HuH-7 (cell line): ENCODE results near the gene SLC25A45.

Experiments
- DNase-seq: peaks from one replicate; pipeline ENCODE4 v3.0.0; 2011; ENCODE audit warnings: low spot score

Gene SLC25A45

DNA sequence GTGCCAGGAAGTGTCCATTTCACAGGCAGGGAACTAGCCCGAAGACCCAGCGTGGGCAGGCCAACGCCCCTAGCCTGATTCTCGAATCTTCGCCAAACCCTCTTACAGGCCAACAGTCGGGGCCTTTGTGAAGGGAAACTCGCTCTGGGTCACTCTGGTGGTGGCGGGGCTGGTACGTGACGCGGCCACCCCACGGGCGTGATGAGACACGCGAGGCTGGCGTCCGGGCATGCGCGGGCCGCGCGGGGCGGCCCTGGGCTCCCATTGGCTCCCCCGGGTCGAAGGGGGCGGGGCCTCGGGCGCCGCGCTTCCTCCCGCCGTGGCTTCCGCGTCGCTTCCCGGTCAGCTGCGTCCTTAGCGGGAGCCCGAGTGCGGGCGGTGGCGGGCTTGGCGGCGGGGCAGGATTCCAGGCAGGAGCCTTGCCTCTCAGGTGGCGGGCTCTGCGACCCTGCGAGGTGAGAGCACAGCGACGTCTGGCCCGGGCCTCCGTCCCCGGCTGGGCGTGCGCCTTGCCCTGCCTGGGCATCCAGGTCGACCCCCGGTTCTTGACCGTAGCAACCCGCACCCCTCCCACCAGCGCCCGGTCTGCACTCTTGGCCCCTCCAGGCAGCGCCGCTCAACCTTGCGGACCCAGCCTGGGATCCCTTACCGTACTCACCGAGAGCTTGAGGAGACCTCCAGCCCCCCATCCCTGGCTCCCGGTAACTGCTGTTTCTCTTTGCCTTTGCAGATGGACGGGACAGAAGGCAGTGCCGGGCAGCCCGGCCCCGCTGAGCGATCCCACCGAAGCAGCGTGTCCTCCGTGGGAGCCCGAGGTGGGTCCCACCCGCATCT is 4.1 kb upstream of the SLC25A45 start, which contains the start of gene FRMD8:
FRMD8 (plus strand) TSS at position 331 of the 834 bp plus-strand sequence; CDS start at position 731, 400 bp downstream.
- peak; percentile 93 for DNase-seq

DNA sequence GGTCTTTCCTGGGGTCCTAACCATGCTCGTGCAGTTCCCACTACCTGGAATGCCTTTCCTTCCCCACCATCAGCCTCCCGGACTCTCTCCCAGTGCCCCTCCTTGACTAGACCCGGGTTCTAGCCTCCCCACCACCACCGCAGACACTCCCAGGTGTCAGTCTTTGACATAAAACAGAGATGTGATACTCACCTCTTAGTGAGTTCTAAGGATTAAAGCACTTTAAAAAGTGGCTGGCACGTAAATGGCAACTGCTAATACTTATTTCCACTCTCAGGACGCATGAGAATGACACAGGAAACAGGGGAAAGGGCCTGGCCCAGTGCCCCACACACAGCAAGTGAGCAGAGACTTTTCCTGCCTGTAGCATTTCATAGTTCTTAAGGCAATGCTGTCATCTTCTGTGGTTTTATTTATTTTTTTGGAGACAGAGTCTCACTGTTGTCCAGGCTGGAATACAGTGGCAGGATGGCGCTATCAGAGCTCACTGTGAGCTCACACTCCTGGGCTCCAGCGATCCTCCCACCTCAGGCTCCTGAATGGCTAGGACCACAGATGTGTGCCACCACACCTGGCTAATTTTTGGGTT is 1.9 kb upstream of the SLC25A45 start:
- no peak for DNase-seq

DNA sequence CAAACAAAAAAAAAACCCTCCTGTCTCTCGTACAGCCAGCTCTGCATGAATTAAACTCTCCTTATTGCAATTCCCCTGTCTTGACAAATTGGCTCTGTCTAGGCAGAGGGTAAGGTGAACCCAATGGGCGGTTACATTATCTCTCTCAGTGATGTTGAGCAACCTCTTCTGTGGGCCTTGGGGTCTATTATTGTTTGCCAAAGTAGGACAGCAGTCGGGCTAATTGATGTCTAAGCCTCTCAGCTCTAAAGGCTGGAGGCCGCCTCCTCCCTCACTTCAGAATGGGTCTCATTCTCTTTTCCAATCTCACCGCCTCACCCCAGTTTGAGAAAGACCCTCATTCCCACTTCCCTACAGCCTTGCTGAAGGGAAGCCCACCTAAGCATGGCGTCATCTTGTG is 1.3 kb upstream of the SLC25A45 start:
- DNase-seq, result no peak

DNA sequence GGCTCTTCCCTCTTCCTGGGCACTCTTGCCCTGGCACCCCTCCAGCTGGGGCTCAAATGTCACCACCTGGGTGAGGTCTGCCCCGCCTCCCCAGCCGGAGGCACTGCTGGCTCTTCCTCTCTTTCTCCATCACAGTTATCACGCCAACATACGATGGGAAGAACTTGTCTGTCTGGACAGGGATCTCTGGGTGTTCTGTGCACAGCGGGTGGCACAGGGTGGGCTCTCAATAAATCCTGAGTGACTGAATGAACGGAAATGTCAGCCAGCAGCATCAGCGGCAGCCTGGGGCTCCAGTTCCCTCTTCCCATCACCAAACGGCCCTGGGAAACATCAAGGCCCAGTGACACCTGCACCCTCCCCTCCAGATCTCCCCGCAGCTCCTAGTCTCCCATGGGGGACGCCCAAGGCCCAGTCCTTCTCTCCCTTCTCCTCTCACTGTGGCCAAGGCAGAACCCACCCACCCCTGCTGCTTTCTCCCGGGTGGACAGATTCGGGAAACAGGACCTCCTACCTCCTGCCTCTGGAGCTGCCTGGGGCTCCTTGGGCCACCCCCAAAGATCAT is 440 bp upstream of the SLC25A45 start:
- no peak for DNase-seq

DNA sequence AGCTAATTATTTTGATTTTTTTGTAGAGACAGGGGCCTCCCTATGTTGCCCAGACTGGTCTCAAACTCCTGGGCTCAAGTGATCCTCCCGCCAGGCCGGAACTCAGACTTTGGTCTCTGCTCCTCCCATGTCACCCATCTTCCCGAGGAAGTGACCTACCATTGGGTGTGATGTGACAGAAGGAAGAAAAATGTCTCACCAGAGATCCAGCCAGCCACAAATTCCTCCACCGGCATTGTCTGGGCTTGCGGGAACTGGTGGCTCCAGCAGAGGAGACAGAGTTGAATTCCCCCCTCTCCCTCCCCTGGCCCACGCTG is 772 bp downstream of the SLC25A45 start:
- DNase-seq, result peak; percentile 52

DNA sequence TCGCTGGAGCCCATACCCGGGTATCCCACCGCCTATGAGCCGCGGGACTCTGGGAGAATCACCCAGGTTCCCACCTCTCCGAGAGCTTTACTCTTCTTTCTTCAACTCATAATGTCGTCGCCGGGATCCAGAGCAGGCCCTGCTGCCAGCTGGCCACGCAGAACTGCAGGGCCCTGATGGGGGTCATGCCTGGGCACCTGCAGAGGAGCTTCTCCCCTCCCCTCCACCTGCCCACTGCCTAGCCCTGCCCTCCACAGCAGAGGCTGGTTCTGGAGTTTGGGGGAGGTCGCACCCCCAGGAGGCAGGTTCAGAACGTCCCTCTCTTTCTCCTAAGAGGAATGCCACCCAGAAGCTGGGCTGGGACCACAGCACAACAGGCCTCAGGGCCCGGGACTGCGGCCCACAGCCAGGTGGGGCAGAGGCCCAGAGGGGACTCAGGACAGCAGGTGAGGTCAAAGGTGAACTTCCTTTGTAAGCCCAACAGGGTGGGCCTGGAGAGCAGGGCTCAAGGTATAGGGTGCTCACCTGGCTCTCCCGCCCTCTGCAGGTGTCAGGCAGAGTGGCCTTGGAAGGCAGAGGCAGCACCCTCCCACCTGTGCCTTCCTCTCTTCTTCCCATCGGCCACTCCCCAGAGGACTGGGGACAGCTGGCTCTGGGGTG is 1.9 kb downstream of the SLC25A45 start:
- DNase-seq, result no peak

DNA sequence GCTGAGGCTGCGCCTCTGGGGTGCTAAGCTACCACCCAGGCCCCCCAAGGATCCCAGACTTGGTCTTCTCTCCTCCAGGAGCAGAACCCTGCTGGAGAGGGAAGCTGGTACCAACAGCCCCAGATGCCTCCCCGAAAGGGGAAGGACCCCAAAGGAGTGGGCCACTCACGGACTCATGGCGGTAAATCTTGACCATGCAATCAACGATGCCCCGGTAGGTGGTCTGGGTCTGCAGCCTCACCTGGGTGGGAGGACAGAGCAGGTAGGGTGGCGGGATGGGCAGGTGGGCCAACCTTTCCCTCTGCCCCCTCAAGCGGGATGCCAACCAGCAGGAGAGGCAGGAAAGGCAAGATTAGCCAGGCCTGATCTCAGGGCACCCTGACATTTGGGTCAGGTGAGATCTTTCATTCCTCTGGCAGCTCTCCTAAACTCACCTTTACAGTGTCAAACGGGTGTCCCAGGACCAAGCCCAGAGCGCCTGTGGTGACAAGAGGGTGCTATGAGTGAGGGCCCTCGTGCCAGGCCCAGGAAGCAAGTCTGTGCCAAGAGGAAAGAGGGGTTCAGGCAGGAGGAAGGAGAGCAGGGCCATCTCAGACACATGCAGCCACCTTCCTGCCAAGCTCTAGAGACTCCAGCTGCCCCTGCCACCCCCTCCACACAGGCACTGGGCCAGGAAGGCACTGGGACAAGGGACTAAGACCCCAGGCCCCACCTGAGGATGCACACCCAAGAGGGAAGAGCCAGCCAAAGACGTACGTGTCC is 2.6 kb downstream of the SLC25A45 start:
- no peak for DNase-seq

DNA sequence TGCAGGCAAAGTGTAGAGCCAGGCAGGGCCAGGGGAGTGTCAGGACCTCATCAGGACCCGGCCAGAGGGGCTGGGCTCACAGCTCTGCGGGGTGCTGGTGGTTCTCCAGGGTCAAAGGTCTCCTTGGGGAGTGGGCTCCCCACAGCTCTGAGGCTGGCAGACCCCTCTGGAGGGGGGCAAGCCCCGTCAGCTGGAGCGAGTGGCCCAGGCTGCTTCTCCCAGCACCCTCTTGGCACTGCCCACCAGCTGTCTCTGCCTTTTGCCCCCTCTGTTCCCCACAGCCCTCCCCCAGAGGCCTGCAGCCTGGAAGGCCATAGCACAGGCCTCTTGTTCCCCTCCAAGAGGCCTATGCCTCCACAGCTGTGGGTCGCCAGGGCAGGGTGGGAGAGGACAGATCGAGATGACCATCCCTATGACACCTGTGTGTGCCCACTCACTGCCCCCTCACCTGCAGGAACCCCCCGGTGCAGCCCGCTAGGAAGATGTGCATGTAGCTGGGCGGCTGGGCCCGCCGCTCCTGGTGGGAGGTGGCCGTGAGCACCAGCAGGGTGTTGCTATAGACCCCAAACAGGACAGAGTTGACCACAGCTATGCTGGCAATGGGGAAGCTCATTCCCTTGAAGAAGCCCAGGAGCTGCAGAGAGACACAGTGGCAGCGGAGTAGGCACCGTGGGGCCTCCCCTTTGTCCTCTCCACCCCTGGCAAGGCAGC is 3.4 kb downstream of the SLC25A45 start:
- DNase-seq, result no peak

DNA sequence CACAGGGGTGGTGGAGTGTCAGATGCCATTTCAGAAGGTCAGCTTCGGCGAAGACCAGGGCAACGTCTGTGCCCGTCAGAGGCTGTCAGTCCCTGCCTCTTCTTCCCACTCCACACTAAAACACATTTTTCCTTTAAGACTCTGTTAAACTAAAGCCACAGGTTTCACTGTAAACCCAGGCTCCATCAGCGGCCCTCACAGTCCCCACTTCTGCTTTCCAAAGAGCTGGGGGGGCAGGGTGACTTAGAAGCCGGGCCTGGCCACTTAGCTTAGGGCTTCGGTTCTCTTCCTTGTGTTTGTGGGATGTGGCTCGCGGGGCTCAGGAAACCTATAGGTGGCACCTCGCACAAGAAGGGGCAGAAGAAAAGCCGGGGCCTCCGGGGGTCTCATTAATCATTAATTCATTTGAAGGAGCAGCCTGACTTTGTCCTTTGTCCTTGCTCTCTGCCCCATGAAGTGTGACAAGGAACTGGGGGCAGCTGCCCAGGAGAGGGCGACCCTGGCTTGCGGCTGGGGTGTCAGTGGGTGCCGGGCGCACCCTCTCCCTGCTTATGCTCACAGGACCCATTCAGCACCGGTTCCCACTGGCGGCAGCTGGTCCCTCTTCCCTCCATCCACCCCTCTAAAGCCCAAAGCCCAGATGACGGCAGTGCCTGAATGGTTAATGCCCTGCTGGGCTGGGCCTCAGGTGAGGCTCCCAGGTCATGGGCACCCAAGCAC is 4.1 kb downstream of the SLC25A45 start:
- DNase-seq, result no peak

DNA sequence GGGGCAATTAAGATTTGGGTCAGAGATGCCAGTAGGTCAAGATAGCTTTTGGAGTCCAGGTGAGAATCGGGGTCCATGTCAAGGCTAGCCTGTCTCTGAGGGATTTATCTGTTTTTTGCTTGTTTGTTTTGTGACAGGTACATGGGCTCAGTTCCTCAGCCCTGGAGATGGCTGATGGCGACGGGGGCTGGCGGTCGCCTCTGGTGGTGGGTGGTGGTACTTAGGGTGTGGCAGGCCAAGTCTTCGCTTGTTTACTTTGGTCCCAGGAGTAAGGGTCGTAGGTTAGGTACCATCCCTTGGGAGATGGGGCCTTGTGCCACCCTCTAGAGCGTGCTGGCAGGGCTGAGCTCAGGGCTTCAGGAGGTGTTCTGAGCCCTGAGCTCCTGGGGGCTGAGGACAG is 4.7 kb downstream of the SLC25A45 start:
- no peak for DNase-seq

DNA sequence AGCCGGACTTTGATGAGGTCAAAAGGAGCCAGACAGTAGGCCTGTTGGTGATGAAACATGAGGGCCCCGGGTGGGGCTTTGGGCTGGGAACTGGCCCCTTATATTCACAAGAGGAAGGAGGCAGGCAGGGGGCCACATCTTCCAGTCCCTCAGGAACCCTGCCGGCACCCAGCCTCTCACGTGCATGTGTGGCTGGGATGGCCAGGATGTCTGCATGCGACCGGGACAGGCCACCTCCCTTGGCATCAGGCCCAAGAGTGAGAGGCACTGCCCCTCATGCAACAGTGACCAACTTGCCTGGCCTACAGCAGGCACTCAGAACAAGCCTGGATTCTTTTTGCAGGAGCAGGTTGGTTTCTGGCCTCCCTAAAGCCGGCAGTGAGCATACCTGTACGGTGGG is 5.4 kb downstream of the SLC25A45 start:
- DNase-seq, result no peak

DNA sequence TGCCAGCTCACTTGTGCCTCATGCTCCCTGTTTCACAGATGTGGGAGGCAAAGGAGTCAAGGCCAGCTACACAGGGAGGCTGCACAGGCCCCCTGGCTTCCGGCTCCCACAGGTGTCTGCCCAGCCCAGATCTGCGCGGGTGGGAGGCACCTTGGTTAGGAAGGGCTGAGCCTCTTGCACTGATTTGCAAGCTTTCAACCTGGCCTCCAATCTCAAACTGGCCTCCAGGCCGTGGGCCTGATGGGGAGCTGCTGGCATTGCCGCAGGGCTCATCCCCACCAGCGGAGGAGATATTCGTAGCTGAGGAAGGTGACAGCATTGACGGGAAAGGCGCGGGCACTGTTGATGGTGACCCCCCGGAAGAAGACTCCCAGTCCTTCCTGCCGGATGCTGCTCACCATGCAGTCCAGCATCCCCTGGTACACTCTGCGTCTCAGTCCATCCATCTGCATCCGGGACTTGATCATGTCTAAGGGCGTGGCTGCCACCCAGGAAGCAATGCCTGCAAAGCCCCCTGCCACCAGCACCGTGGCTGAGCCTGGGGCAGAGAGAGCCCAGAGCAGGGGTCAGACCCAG is 6.2 kb downstream of the SLC25A45 start:
- no peak for DNase-seq

DNA sequence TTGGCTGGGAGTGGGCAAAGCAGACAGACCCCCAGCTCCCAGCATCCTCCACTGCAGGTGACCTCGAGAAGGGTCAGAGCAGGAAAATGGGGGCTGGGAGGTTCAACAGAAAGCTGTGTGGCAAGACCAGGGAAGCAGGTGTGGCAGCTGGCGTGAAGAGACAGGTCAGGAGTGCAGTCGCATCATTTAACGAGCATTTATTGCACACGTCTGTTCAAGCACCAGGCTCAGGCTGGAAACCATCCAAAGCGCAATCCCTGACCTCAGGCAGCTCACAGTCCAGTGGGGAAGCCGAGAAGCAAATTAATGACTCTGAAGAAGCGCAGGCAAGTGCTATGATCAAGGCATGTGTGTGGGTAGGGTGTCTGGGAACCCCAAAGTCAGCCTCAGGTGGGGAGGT is 7.4 kb downstream of the SLC25A45 start:
- DNase-seq, result no peak

DNA sequence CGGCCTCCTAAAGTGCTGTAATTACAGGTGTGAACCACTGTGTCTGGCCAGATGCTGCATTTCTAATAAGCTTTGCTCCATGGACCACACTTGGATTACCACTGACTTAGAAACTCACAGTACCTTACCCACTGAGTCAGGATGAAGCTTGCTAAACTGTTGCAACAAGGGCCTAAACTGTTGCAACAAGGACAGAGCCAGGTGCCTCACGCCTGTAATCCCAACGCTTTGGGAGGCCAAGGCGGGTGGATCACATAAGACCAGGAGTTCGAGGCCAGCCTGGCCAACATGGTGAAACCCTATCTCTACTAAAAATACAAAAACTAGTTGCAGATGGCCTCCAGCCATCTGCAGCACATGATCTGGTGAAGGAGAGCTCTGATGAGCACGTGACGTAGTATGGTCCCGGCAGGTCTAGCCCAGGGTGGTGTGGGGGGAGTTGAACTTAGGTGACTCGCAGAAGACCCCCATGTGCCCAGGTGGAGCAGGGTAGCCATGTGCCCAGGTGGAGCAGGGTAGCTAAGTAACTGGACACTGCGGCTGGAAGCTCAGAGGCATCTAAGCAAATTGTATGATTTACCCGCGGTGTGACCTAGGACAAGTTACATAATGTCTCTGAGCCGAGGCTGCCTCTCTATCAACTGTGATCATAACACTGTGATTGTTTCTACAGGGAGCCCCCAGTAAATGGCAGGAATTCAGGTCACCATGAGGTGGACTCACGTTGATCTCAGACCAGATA is 8.4 kb downstream of the SLC25A45 start:
- DNase-seq, result no peak

DNA sequence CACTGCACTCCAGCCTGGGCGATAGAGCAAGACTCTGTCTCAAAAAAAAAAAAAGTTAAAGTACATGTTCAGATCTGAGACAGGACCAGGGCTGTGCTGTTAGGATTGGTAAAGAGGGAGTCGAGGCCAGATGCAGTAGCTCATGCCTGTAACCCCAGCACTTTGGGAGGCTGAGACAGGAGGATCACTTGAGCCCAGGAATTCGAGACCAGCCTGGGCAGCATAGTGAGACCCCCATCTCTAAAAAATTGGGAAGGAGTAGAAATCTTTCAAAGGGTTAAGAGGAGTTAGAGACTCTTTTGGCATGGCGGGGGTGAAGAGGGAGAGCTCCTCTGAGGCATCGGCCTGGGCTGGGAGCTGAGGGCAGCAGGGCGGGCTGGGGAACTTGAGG is 11.8 kb downstream of the SLC25A45 start:
- DNase-seq, result no peak

DNA sequence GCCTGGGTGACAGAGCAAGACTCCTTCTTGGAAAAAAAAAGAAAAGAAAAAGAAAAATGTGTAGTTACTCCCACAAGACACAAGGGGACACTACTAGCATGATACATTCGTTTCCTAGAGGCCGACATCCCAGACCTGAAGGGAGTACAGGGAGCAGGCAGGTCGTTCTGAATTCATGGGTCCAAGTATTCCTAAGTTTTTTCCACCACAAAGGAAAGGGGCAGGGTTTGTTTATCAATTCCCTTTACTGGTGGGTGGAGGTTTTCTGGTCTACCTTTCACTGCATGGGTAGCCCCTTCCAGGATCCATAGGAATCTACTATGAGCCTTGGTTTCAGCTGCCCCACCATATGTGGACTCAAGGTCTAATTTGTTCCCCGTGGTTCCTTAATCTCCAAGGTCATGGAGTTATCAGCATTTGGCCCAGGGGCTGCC is 16.1 kb downstream of the SLC25A45 start:
- peak; percentile 79 for DNase-seq

DNA sequence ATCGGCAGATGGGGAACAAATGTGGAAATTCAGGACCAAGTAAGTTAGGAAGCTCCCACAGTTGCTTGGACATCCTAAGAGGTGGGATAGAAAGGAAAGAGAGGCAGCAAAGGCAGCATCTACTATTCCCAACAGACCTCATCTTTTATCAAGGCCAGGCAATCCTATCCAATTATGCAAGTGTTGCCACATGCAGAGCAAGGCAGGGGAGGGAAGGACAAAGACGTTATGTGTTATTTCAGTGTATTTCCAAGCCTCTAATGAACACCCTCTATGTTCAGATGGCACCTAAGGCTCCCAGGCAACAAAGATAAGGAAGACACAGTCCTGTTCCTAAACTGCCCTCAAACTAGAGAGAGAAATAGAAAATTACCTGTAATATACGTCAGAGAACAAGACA is 18.7 kb downstream of the SLC25A45 start:
- DNase-seq, result peak; percentile 23

DNA sequence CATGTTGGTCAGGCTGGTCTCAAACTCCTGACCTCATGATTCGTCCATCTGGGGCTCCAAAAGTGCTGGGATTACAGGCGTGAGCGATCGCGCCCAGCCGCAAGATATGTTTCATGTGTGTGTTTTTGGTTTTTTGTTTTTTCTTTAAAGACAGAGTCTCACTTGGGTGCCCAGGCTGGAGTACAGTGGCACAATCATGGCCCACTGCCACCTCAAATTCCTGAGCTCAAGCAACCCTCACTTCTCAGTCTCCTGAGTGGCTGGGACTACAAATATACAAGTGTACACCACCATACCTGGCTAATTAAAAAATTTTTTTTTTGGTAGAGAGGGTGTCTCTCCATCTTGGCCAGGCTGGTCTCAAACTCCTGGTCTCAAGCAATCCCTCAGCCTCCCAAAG is 19.5 kb downstream of the SLC25A45 start:
- DNase-seq, result no peak

DNA sequence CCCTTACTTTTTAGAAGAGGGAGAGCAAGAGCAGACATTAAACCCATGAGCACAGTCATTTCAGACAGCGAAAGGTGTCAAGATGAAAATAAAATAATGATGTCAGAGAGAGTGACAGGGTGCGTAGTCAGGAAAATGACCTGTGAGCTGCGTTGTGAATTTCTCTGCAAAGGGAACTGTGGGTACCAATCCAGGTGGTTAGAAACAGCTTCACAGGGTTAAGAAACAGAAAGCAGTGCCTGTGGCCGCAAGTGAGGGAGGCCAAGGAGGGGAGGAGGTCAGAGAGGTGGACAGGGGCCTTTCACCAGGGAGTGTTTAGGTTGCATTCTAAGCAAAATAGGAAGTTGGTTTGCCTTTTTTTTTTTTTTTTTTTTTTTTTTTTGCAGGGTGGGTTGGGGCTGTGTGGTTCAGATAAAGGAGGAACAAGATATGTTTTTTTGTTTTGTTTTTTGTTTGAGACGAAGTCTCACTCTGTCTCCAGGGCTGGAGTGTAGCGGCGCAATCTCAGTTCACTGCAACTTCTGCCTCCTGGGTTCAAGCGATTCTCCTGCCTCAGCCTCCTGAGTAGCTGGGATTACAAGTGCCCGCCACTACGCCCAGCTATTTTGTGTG is 20.0 kb downstream of the SLC25A45 start:
- DNase-seq, result no peak
